ENCODE results near the gene APMAP. TPM values are rescaled to one million over a fixed set of nuclear protein-coding genes. Genes with fewer than 3 reads are reported as not detected.

APMAP gene
- total RNA-seq, 2 experiments from 2014 or later: 45.5 to 46.6 TPM

DNA sequence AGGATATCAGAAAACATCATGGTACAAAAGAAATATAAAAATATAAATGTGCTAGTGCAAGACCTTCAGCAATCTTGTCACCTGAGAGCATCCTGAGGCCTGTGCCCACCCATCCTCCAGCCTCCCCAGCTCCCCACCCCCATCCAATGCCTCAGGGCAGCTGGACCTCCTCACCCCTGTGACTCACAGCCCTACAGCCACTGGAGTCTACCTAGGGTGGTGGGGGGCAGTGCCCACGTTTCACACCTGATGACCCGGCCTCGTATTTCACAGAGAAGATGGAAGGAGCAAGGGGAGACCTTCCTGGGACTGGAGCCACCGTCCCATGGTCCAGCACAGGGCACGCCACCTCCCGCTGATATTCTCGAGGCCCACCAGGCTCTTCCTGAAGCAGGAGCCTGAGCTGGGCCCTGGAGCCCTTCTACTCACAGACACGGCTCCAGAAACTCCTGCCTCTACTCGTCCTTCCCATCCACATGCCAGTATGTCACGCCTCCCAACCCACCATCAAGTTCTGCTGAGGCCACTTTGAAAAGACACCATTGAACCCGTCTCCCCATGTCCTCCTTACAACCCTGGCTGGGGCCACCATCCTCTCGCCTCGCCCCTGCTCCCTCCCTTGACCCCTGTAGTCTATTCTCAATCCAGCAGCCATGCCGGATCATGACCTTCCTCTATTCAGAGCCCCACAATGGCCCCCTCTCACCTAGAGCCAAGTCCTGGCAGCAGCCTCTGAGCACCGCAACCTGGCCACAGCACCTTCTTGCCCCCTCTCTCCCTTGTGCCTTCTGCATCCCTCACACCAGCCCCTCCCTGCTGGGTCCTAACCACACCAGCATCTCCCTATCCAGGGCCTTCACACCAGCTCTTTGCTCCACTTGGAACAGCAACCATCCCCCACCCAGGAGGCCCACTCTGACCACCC, 13.3 kb downstream of the APMAP start:
- intact Hi-C loops (cut with micrococcal nuclease): no loop called here
- no peak for DNase-seq
- POLR2A ChIA-PET: no interaction called here
- Mint-ChIP-seq H3K27ac (no peak overlapping the region), H3K4me1 (ENCODE audit: low read depth) (peaks cover 6% of the 10 kb centered on the region), H3K9me3 (peaks cover 14% of the 10 kb centered on the region), H3K27me3 (no peaks in the 10 kb centered on the region), H3K36me3 (peaks cover 83% of the 10 kb centered on the region), H3K4me3 (no peak overlapping the region)
- CTCF ChIA-PET: no interaction called here

DNA sequence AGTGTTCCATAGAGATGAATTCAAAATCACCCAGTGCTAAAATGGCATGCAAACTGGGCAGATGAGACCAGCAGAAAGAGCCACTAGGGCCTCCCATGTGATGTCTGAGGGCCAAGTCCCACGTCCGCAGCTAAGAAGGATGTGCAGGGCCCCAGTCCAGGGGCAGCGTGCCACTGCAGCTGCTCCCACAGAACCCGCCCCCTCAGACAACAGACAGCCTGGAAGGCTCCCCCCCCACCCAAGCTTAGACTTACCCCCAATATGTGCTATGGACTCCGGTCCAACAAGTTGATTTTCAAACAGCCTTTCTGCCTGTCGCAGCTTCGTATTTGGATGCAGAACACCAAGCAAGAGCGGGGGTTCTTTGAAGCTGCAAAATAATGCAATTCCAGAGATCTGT, 14.0 kb downstream of the APMAP start:
- POLR2A ChIA-PET: no interaction called here
- peaks cover 14% of the 10 kb centered on the region for H3K9me3 Mint-ChIP-seq
- no peaks in the 10 kb centered on the region for H3K27me3 Mint-ChIP-seq
- H3K4me3 Mint-ChIP-seq: no peak overlapping the region
- H3K4me1 Mint-ChIP-seq (ENCODE audit: low read depth): peaks cover 6% of the 10 kb centered on the region
- intact Hi-C loops (cut with micrococcal nuclease): no loop called here
- no peak for DNase-seq
- CTCF ChIA-PET: no interaction called here
- peaks cover 79% of the 10 kb centered on the region for H3K36me3 Mint-ChIP-seq
- no peak overlapping the region for H3K27ac Mint-ChIP-seq

DNA sequence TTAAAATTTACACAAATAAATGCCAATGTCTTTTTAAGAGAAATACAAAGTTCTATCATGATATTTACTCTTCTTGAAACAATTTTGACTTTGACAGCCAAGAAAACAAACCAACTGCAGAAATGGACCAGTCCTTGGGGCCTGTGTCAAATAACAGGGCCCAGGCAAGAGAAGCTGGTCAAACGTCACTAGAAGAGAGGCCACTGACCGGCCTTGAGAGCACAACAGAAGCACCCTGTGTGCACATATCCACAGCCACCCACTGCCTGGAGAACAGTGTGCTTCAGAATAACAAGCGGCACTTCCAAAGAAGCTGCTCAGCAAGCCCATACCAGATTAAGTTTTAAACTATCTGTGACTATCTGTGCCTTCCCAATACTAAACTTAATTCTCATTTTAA, 14.8 kb downstream of the APMAP start:
- H3K27me3 Mint-ChIP-seq: no peaks in the 10 kb centered on the region
- no peak overlapping the region for H3K4me3 Mint-ChIP-seq
- H3K36me3 Mint-ChIP-seq: peaks cover 78% of the 10 kb centered on the region
- ChIA-PET POLR2A (no interaction called here), CTCF (no interaction called here)
- peaks cover 6% of the 10 kb centered on the region for H3K4me1 Mint-ChIP-seq (ENCODE audit: low read depth)
- no peak for DNase-seq
- intact Hi-C loops (cut with micrococcal nuclease): no loop called here
- peaks cover 14% of the 10 kb centered on the region for H3K9me3 Mint-ChIP-seq
- H3K27ac Mint-ChIP-seq: no peak overlapping the region

DNA sequence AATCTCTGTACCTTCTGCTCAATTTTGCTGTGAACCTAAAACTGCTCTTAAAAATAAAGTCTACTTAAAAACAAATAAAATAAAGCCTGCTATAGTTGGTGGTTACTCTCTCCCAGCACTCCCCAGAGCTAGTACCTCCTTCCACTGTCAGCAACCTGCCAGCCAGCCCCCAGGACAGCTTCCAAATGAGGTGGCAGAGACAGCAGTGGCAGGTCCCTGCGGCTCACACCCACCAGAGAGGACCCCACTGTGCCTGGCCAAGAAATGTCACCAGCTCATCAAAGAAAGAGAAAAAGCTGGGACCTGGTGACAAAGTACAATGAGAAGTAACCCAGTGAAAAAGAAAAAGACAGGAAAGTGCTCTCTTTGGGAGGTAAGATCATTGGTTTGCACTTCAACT, 15.2 kb downstream of the APMAP start:
- Mint-ChIP-seq H3K4me3 (no peak overlapping the region), H3K27ac (no peak overlapping the region), H3K4me1 (ENCODE audit: low read depth) (peaks cover 4% of the 10 kb centered on the region), H3K9me3 (peaks cover 14% of the 10 kb centered on the region), H3K36me3 (peaks cover 76% of the 10 kb centered on the region), H3K27me3 (no peaks in the 10 kb centered on the region)
- POLR2A ChIA-PET: no interaction called here
- CTCF ChIA-PET: no interaction called here
- no peak for DNase-seq
- intact Hi-C loops (cut with micrococcal nuclease): no loop called here

DNA sequence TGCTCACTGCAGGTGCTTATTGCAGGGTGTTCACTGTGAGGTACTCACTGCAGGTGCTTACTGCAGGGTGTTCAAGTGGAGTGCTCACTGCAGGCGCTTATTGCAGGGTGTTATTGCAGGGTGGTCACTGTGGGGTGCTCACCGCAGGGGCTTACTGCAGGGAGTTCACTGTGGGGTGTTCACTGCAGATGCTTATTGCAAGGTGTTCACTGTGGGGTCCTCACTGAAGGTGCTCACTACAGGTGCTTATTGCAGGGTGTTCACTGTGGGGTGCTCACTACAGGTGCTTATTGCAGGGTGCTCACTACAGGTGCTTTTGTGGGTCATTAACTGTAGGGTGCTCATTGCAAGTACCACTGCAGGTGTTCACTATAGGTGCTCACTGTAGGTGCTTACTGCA, 20.2 kb downstream of the APMAP start:
- no peaks in the 10 kb centered on the region for H3K27me3 Mint-ChIP-seq
- no peak for DNase-seq
- H3K27ac Mint-ChIP-seq: no peak overlapping the region
- no peaks in the 10 kb centered on the region for H3K4me1 Mint-ChIP-seq (ENCODE audit: low read depth)
- POLR2A ChIA-PET: no interaction called here
- peaks cover 52% of the 10 kb centered on the region for H3K36me3 Mint-ChIP-seq
- peaks cover 14% of the 10 kb centered on the region for H3K9me3 Mint-ChIP-seq
- no peak overlapping the region for H3K4me3 Mint-ChIP-seq
- intact Hi-C loops (cut with micrococcal nuclease): no loop called here
- CTCF ChIA-PET: no interaction called here

DNA sequence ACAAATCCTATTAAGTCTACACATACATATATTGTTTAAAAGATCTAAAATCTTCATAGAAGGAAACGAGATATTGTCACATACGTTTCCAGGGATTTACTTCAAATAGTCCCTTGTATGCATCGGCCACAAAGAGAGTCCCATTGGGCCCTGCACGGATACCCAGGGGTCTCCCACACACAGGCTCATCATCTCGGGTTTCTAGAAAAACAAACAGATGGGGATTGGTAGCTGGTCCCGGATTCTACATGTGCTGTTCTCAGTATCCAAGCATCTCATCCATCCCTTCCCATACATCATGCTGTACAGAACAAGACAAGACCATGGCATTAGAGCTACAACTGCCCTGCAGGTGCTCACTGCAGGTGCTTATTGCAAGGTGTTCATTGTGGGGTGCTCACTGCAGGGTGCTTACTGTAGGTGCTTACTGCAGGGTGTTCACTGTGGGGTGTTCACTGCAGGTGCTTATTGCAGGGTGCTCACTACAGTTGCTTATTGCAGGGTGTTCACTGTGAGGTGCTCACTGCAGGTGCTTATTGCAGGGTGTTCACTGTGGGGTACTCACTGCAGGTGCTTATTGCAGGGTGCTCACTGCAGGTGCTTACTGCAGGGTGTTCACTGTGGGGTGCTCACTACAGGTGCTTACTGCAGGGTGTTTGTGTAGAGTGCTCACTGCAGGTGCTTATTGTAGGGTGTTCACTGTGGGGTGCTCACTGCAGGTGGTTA, 21.0 kb downstream of the APMAP start:
- no peak for DNase-seq
- intact Hi-C loops (cut with micrococcal nuclease): no loop called here
- POLR2A ChIA-PET: no interaction called here
- Mint-ChIP-seq H3K27ac (no peak overlapping the region), H3K4me1 (ENCODE audit: low read depth) (no peaks in the 10 kb centered on the region), H3K27me3 (no peaks in the 10 kb centered on the region), H3K36me3 (peaks cover 45% of the 10 kb centered on the region), H3K4me3 (no peak overlapping the region), H3K9me3 (peaks cover 9% of the 10 kb centered on the region)
- CTCF ChIA-PET: no interaction called here

DNA sequence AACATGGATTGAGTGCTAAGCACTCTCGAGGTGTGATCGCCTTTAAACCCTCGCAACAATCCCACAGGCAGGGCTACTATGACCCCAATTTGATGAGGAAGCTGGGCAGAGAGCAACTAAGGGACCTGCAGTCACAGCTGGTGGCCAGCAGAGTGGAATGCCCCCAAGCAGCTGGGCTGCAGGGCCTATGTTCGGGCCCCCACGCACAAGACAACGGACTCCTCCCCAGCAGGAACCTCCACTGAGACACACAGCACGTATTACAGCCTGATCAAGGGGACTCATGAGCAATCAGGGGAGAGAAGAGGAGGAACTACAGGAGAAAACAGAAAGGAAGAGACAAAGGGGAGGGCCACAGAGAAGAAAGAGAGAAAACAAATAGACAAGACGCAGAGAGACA, 21.8 kb downstream of the APMAP start:
- Mint-ChIP-seq H3K4me1 (ENCODE audit: low read depth) (no peaks in the 10 kb centered on the region), H3K4me3 (no peak overlapping the region), H3K9me3 (peaks cover 3% of the 10 kb centered on the region), H3K27me3 (no peaks in the 10 kb centered on the region), H3K27ac (no peak overlapping the region), H3K36me3 (peaks cover 37% of the 10 kb centered on the region)
- intact Hi-C loops (cut with micrococcal nuclease): no loop called here
- CTCF ChIA-PET: no interaction called here
- no peak for DNase-seq
- POLR2A ChIA-PET: no interaction called here

DNA sequence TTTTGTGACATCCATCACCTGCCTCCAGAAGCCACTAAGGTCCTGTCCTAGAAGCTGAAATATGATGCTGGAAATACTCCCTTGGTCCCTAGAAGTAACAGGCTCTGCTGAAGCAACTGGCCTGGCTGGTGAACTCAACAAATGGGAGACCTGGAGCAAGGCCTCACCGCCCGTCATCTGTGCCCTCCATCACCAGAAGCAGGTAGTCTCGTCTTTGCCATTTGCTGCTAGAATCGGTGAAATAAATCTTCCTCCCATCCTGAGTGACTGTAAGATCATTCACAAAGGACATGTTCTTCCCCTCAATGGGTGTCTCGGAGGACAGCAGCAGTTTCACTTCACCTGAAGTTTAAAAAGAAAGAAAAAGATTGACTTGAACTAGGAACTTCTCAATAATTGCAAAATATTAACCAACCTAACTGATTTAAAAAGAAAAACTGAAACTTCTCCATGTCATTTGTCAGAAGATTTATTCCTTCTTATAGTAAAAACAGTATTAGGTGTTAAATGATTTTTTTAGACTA, 22.5 kb downstream of the APMAP start:
- Mint-ChIP-seq H3K36me3 (peaks cover 39% of the 10 kb centered on the region), H3K27me3 (no peaks in the 10 kb centered on the region), H3K27ac (no peak overlapping the region), H3K4me3 (no peak overlapping the region), H3K9me3 (no peaks in the 10 kb centered on the region), H3K4me1 (ENCODE audit: low read depth) (peaks cover 2% of the 10 kb centered on the region)
- POLR2A ChIA-PET: no interaction called here
- CTCF ChIA-PET: no interaction called here
- intact Hi-C loops (cut with micrococcal nuclease): no loop called here
- DNase-seq: no peak

DNA sequence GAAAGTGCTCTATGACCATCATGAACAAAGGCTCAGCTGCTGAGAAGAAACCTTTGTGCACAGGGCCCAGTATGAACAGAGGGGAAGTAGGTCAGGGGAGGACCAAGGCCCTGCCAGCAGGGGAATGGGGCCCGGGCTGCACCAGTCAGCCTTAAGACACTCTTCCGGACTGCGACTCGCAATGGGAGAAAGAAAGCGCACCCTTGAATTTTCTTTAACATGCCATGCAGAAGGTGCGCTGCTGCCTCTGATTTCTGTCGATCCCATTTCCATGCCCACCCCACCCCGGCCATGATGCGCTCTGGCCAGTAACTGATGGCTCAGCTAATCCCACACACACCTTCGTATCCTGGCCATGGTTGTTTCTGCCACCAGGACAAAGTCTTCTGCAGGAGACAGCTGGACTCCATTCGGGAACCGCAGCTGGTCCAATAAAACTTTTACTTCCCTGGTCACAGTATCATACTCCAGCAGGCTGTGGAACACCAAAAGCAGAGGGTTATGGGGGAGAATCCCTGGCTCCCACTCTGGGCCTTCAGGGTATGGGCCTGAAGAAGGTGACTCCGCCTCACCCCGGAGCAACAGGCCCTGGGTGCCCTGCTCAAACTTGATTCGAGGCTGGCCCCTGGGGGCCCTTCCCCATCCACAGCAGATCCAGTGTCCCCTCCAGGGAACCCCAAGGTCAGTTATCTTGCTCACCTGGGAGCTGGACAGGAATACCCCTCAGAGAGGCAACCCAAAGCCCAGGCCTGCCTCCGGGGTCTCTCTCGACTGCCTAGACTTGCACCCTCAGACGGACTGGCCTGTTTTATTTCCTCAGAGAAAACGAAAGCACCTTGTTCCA, 23.1 kb downstream of the APMAP start:
- no peak overlapping the region for H3K27ac Mint-ChIP-seq
- peaks cover 45% of the 10 kb centered on the region for H3K36me3 Mint-ChIP-seq
- H3K27me3 Mint-ChIP-seq: no peaks in the 10 kb centered on the region
- ChIA-PET POLR2A (no interaction called here), CTCF (no interaction called here)
- peaks cover 9% of the 10 kb centered on the region for H3K4me1 Mint-ChIP-seq (ENCODE audit: low read depth)
- DNase-seq: no peak
- no peaks in the 10 kb centered on the region for H3K9me3 Mint-ChIP-seq
- H3K4me3 Mint-ChIP-seq: no peak overlapping the region
- intact Hi-C loops (cut with micrococcal nuclease): no loop called here

DNA sequence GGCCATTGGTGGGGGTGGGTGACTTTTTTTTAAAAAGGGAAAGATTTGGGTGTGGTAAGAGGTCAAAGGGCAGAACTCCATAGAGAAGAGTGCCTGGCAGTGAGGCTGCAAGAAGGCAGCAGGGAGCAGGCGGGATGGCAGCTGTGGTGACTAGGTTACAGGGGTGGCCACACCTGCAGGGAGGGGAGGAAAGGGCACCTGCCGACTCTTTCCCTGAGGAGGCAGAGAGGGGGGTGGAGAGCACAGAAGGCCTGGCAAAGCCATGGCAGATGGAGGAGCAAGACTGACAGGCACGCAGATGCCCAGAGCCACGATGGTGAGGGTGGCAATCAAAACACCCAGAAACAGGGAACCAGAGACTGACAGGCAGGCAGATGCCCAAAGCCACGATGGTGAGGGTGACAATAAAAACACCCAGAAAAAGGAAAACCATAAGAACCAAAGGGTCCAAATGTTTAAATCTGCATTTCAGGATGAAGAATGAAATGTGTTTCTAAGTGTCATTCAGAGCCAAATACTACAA, 24.2 kb downstream of the APMAP start:
- ChIA-PET CTCF (no interaction called here), POLR2A (no interaction called here)
- Mint-ChIP-seq H3K9me3 (no peaks in the 10 kb centered on the region), H3K4me3 (no peak overlapping the region), H3K27ac (no peak overlapping the region), H3K36me3 (peaks cover 44% of the 10 kb centered on the region), H3K4me1 (ENCODE audit: low read depth) (peaks cover 12% of the 10 kb centered on the region), H3K27me3 (no peaks in the 10 kb centered on the region)
- DNase-seq: no peak
- intact Hi-C loops (cut with micrococcal nuclease): no loop called here

DNA sequence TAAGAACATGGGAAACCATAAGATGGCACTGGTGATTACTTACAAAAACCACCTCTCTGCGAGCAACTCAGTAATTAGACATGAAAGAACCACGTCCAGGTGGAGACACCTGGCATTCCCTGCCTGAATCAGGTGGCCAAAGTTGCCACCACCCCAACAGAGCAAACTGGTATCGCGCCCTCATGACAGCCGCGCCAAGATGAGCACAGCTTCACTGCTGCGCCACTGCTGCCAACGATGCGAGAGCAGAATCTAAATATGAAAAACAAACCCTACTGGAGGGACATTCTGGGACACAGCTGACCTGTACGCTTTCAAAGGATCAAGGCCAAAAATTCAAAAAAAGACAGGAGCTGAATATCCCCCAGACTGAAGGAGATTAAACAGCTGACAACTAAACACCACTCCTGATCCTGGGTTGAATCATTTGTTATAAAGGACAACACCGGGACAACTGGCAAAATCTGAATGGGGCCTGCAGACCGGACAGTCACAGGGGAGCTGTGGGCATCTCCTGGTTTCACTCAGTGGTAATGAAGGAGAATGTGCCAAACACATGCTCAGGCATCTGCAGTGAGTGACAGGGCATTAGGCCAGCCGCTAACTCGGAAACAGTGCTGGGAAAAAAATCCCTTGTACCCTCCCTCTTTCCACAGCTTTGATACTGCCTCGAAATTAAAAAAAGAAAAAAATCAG, 26.1 kb downstream of the APMAP start:
- no peak overlapping the region for H3K4me3 Mint-ChIP-seq
- no peak overlapping the region for H3K27ac Mint-ChIP-seq
- H3K9me3 Mint-ChIP-seq: no peaks in the 10 kb centered on the region
- ChIA-PET POLR2A (no interaction called here), CTCF (no interaction called here)
- H3K36me3 Mint-ChIP-seq: peaks cover 54% of the 10 kb centered on the region
- DNase-seq: no peak
- H3K27me3 Mint-ChIP-seq: no peaks in the 10 kb centered on the region
- H3K4me1 Mint-ChIP-seq (ENCODE audit: low read depth): peaks cover 21% of the 10 kb centered on the region
- intact Hi-C loops (cut with micrococcal nuclease): no loop called here

Data from activated CD4-positive, alpha-beta memory T cell treated with anti-CD3 and anti-CD28 coated beads for 36 hours (primary cell).